GM19455 (cell line): ENCODE results near the gene FUBP3.

ENCODE experiments used
- ATAC-seq: cut with Tn5 transposase; IDR thresholded peaks from one replicate; pipeline ENCODE4 v1.9.1; 2021; ENCODE audit not compliant: unreplicated experiment

Gene FUBP3

DNA sequence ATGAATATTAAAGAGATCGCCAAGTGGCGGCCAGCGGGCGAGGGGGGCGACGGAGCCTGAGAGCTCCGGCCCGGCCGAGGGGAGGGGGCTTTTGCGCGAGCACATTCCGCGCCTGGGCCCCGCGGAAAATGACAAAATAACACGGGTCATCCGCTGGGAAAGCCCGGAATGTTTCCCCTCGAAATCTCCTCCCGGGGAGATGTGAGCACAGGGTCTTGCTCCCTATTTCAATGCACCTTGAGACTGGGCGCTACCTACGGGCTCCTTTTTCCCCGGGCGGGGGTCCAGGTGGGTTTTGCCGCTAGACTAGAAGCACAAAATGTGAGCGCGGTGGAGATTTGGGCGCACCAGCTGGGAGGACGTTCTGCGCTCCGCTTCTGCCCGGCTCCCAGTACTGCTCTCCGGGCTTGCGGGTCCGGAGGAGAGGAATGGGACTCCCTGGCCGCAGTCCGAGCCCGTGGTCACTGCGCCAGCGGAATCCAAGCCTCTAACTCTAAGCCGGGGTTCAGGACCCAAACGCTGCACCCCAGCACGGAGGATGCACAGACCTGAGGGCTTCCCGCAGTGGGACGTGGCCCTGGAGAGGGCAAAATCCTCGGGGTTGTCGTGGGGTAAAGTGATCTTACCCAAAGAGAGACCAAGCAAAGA lies 82.2 kb downstream of the FUBP3 start:
- no peak for ATAC-seq

- no peak for ATAC-seq
Measured at GRCh38 chr9:130662099-130662969, 83.0 kb downstream of the FUBP3 start.

GRCh38 chr9:130662970-130663257 lies 83.5 kb downstream of the FUBP3 start:
- no peak for ATAC-seq

- no peak for ATAC-seq
Measured at GRCh38 chr9:130663258-130663976, 84.0 kb downstream of the FUBP3 start.

- no peak for ATAC-seq
Measured at GRCh38 chr9:130663977-130664250, 84.5 kb downstream of the FUBP3 start.

GRCh38 chr9:130664251-130665028 lies 85.1 kb downstream of the FUBP3 start, which contains the start of gene PRDM12:
Gene PRDM12 (plus strand): TSS chr9:130664594. CDS start chr9:130664654, 60 bp downstream.
- no peak for ATAC-seq

- ATAC-seq: no peak
Measured at GRCh38 chr9:130665029-130665430, 85.7 kb downstream of the FUBP3 start.

DNA sequence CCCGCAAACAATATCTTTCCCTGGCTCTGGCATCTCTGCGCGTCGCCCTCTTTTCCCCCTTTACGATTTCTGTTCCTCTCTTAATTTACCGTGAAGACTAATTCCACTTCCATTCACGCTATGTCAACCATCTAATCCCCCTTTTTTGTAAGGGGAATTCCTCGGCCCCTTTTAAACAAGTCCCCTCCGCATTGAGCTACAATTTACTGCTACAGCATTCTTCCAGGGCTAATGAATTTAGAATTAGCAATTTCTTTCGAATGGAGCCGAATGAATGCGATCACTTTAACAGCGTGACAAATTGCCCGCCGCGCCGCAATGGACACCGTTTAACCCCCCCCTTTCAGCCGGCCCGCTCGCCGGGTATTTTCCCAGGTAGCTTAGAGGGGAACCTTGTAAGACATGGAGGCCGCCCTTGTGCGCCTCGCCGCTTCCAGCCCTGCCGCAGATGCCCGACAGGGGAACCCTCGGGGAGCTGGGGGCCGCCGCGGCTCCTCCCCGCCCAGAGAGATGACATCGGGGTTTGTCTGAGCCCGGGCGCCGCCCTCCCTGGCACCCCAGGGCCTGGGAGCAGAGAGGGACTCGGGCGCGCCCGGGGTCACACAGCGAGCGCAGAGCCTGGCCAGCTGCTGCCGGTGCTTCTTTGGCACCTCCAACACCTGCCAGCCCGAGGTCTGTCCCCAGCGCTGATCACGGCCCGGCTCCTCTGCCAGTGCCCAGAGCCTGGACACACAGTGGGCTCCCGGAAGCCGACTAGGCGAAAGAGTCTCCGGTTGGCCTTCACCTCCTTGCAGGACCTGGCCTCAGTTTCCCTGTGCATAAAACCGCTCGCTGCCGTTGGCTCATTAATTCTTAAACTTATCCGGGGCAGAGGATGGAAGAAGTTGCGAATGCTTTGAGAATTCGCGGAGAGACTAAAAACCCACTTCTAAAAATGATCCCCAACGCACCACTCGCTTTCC lies 86.3 kb downstream of the FUBP3 start:
- ATAC-seq: no peak

GRCh38 chr9:130666393-130667119 lies 87.2 kb downstream of the FUBP3 start:
- ATAC-seq: no peak

GRCh38 chr9:130667120-130667435 lies 87.7 kb downstream of the FUBP3 start:
- no peak for ATAC-seq

GRCh38 chr9:130668196-130668595 lies 88.8 kb downstream of the FUBP3 start:
- no peak for ATAC-seq

DNA sequence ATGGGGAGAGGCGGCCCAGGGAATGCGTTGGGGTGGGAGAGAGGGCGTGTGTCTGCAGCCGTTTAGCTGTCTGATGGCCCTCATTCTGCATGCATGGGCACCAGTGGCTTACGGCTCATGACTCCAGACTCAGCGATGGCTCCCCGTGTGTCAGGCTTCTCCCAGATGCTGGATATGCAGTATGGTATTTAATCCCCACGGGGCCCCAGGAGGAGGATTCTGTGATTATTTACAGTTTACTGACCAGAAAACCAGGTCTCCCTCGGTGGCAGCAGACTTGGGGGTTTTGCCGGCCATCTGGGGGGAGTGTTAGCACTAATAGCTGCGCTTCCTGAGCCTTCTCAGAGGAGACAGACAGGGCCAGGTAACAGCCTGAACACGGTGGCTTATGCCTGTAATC lies 89.3 kb downstream of the FUBP3 start:
- no peak for ATAC-seq

GRCh38 chr9:130669965-130670364 lies 90.6 kb downstream of the FUBP3 start:
- ATAC-seq: no peak

- no peak for ATAC-seq
Measured at GRCh38 chr9:130670644-130671043, 91.3 kb downstream of the FUBP3 start.

- ATAC-seq: no peak
Measured at GRCh38 chr9:130672466-130672865, 93.1 kb downstream of the FUBP3 start.

DNA sequence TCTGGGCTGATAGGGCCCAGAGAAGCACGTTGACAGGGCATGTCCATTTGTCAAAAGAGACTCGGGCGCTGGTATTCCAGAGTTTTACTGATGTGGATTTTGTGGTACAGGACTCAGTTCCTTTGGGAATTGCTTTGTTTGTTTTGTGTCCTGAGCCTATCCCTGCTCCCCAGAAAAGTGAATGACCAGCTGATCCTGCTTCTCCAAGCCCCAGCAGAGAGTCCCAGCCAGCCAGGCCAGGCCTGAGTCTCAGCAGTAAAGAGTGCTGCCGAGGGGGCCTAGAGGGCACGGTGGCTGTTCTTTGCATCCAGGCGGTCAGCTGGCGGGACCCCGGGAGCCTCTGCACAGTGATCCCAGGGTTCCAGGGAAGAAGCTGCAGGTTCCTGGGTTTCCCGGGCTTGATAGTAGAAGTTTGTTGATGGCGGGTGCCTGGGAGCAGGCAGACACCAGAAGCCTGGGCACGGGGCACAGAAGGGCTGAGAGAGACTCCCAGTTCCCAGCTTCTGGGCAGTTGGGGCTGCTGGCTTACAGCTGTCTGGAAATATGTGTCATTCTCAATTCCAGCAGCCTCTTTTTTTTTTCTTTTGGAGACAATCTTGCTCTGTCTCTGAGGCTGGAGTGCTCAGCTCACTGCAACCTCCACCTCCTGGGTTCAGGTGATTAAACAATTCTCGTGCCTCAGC lies 93.7 kb downstream of the FUBP3 start:
- no peak for ATAC-seq

GRCh38 chr9:130675396-130675795 lies 96.0 kb downstream of the FUBP3 start:
- ATAC-seq: no peak

DNA sequence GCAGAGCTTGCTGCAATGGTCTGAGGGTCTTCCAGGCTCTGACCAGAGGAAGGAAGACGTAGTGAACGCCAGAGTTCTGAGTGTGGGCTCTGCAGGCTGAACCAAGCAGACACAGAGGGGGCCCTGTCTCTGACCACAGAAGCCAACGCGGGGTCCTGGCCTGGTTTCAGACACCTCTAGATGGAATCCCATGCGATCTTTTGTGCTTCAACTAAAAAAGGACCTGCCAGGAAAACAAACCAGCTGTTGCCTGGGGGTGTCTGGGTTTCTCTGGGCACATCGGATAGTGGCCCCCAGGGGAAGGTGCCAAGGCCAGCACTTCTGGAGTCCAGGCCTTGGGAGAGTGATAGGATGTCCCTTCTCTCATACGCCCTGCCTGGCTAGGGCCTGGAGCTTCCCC lies 97.9 kb downstream of the FUBP3 start:
- ATAC-seq: no peak
